GM10248 (cell line): ENCODE measurements around the gene RPL18A.

Source experiments
- CTCF ChIA-PET: fragments of 300-600 bp; sonication (Branson Sonifier 250); formaldehyde crosslinking; extraction: SDS; loops from one replicate; lab custom pipeline; 2021; ENCODE audit warnings: antibody characterized with exemption; lab: Yijun Ruan, JAX
- POLR2A ChIA-PET: fragments of 350-650 bp; sonication (Branson Sonifier 250); formaldehyde crosslinking; extraction: SDS; loops from one replicate; lab custom pipeline; 2020; ENCODE audit warnings: antibody characterized with exemption; lab: Yijun Ruan, JAX
- DNase-seq: peaks from one replicate; pipeline ENCODE4 v3.0.0; 2012; ENCODE audit errors: extremely low spot score
- CTCF ChIP-seq: IDR thresholded peaks from 2 replicates; pipeline ENCODE4 v1.5.1; 2012; ENCODE audit warnings: mild to moderate bottlenecking, low read depth; ENCODE audit errors: extremely low read depth, missing control alignments, control extremely low read depth

Gene RPL18A

GRCh38 chr19:17866312-17866963 lies 6.7 kb downstream of the RPL18A start:
- no peak for DNase-seq
- no peak for TF ChIP-seq CTCF
- ChIA-PET CTCF (interaction anchor here (1.0 to 3.5 kb wide), 3 partner anchors 10 to 71 kb away, joined by 3 to 28 read pairs (median 4); partner anchors contain the start of gene CCDC124), POLR2A (interaction anchor here (1.2 to 1.6 kb wide), 2 partner anchors 64 to 66 kb away, joined by 3 read pairs; partner anchors contain the start of gene CCDC124)

DNA sequence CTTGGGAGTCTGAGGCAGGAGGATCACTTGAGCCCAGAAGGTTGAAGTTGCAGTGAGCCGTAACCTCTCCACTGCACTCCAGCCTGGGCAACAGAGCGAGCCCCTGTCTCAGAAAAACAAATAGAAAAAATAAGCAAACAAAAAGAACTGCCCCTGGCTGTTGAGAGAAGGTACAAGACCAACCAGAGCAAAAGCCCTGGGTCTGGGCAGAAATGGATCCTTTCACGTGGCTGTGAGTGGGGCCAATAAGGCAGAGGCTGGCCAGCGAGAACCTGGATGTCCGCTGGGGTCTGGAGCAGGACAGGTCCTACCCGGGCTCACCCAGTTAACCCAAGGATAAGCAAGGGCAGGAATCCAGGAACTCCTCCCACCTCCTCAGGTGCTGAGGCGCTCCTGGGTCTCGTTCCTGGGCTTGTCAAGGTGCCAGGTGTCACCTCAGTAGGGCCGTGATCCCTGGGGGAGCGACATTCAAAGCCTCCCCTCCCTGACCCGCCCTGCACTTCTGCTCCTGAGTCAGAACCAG lies 7.3 kb downstream of the RPL18A start:
- no peak for TF ChIP-seq CTCF
- no peak for DNase-seq
- CTCF ChIA-PET, result interaction anchor here (1.0 to 1.4 kb wide), 2 partner anchors 11 to 66 kb away, joined by 4 to 8 read pairs; partner anchors contain the start of gene CCDC124
- POLR2A ChIA-PET, result no interaction called here

- DNase-seq, result no peak
- CTCF ChIA-PET, result interaction anchor here (1.4 to 3.8 kb wide), 2 partner anchors 63 to 64 kb away, joined by 8 to 93 read pairs; partner anchors contain the start of gene CCDC124
- TF ChIP-seq CTCF, result no peak
- POLR2A ChIA-PET, result interaction anchor here (0.9 kb wide), 1 partner anchor 64 kb away, joined by 3 read pairs; the partner anchor contains the start of gene CCDC124
Observed at GRCh38 chr19:17868669-17869068, 9.0 kb downstream of the RPL18A start.

DNA sequence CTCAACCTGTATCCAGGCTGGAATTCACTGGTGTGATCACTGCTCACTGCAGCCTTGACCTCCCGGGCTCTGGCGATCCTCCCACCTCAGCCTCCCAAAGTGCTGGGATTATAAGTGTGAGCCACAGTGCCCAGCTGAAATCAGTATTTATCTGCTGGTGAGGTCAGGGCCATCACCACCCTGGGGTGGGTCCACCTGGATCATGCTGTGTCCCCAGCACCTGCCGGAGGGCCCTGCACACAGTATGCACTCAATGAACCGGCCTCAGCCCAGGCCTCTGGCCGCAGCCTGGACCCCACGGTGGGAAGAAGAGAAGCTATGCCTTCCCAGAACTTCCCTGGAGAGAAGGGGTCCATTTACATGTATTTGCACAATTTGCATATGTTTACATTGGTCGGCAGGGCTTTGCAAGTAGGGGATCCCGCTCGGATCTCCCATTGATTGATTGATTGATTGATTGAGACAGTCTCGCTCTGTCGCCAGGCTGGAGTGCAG lies 9.5 kb downstream of the RPL18A start:
- no peak for DNase-seq
- CTCF ChIA-PET, result interaction anchor here (1.9 to 3.8 kb wide), 3 partner anchors 8 to 66 kb away, joined by 6 to 93 read pairs (median 6); partner anchors contain the start of gene CCDC124
- POLR2A ChIA-PET, result interaction anchor here (1.8 kb wide), 1 partner anchor 10 kb away, joined by 4 read pairs; the partner anchor contains the start of gene RPL18A
- TF ChIP-seq CTCF, result no peak

DNA sequence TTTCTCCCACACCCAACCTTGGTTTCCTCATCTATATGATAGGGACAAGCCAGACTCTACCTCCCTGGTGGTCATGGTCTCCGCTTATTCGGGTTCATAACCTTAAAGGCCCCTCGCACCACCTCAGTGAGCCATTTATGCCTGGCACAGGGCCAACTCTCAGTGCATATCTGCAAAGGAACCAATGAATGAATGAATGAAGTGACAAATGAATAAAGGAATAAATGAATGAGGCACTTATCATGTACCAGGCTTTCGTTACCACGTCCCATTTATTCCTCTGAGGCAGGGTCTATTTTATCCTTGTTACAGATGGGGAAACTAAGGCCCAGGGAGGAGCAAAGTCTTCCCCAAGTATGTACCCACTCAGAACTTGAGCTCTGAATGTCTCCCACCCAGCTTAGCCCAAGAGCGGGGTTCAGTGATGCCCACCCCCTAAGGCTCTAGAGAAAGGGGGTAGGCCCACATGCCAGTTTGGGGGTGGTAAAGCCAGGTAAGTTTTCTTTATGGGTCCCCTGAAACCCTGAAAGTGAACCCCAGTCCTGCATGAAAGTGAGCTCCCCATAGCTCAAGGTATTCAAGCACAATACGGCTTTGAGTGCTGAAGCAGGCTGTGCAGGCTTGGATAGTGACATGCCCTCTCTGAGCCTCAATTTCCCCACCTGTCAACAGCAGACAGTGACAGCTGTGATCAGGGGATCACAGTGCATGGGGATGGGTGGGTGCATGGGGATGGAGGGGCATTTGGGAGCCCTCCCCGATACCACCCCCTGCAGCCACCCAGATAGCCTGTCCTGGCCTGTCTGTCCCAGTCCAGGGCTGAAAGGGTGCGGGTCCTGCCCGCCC lies 11.5 kb downstream of the RPL18A start:
- no peak for DNase-seq
- POLR2A ChIA-PET, result interaction anchor here (0.6 to 1.8 kb wide), 3 partner anchors 12 to 61 kb away, joined by 3 to 4 read pairs (median 3); partner anchors contain the start of genes CCDC124 and RPL18A
- CTCF ChIA-PET, result interaction anchor here (0.7 to 3.8 kb wide), 12 partner anchors 9 to 126 kb away, joined by 3 to 93 read pairs (median 4); partner anchors contain the start of genes CCDC124 and RPL18A
- no peak for TF ChIP-seq CTCF
